ENCODE measurements around the gene ROR1. TPM values are rescaled to one million over a fixed set of nuclear protein-coding genes. Genes with fewer than 3 reads are reported as not detected.

The ROR1 gene
- polyA plus RNA-seq, 1 of the 3 experiments (the other 2 are of a cell fraction): 4.0 TPM

GRCh38 chr1:64209221-64209620 is 435.4 kb downstream of the ROR1 start (continued):
- no peak for TF ChIP-seq REST (IDR thresholded peaks at IDR 0.05; ENCODE audit: low read depth, low read length)
- TF ChIP-seq GABPA (IDR thresholded peaks at IDR 0.05; ENCODE audit: low read depth): no peak
- TF ChIP-seq MEF2A (IDR thresholded peaks at IDR 0.05; ENCODE audit: borderline replicate concordance, low read depth): no peak
- TF ChIP-seq RFX5 (IDR thresholded peaks at IDR 0.05; ENCODE audit: low read length): no peak
- TF ChIP-seq, protein P1, sequence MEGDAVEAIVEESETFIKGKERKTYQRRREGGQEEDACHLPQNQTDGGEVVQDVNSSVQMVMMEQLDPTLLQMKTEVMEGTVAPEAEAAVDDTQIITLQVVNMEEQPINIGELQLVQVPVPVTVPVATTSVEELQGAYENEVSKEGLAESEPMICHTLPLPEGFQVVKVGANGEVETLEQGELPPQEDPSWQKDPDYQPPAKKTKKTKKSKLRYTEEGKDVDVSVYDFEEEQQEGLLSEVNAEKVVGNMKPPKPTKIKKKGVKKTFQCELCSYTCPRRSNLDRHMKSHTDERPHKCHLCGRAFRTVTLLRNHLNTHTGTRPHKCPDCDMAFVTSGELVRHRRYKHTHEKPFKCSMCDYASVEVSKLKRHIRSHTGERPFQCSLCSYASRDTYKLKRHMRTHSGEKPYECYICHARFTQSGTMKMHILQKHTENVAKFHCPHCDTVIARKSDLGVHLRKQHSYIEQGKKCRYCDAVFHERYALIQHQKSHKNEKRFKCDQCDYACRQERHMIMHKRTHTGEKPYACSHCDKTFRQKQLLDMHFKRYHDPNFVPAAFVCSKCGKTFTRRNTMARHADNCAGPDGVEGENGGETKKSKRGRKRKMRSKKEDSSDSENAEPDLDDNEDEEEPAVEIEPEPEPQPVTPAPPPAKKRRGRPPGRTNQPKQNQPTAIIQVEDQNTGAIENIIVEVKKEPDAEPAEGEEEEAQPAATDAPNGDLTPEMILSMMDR (IDR thresholded peaks at IDR 0.05): no peak
- no peak for TF ChIP-seq YY1 (IDR thresholded peaks at IDR 0.05; ENCODE audit: low read depth)

GRCh38 chr1:64212031-64212430 is 438.2 kb downstream of the ROR1 start:
- Histone ChIP-seq H2AFZ (ENCODE audit: low read depth) (no peak overlapping the region; the same call in 1 of the 2 replicates), H3F3A (replicated peaks; ENCODE audit: insufficient read depth) (peaks cover 5% of the 10 kb centered on the region), H3K27me3 (ENCODE audit: insufficient read depth) (no peaks in the 10 kb centered on the region), H3K36me3 (replicated peaks in 1 of 2; ENCODE audit: control insufficient read depth in 1 of 2, insufficient read depth in 2 of 2, low read length in 1 of 2) (no peaks in the 10 kb centered on the region), H3K9me3 (no peaks in the 10 kb centered on the region), H3K4me2 (no peak overlapping the region), H3K4me1 (ENCODE audit: control insufficient read depth in 1 of 2, insufficient read depth in 2 of 2, low read depth in 1 of 2, low read length in 1 of 2) (no peaks in the 10 kb centered on the region), H3K9ac (no peak overlapping the region), H3K9me2 (no peaks in the 10 kb centered on the region), H4K20me1 (ENCODE audit: insufficient read depth) (no peaks in the 10 kb centered on the region), H3K4me3 (ENCODE audit: low read depth in 2 of 2, low read length in 1 of 2) (no peak overlapping the region), H3K27ac (ENCODE audit: low read depth in 2 of 2, low read length in 1 of 2) (no peak overlapping the region; a peak in 1 of 4 replicates), H3K79me2 (ENCODE audit: insufficient read depth) (no peaks in the 10 kb centered on the region)
- DNase-seq: no peak
- CTCF ChIA-PET: interaction anchor here (1.4 kb wide), 1 partner anchor 14 kb away, joined by 4 read pairs; no protein-coding TSS in a partner anchor
- TF ChIP-seq TEAD4 (IDR thresholded peaks at IDR 0.05; ENCODE audit: borderline replicate concordance, insufficient read depth) (no peak), RCOR1 (IDR thresholded peaks at IDR 0.05; ENCODE audit: low read length) (no peak), MEF2A (IDR thresholded peaks at IDR 0.05; ENCODE audit: borderline replicate concordance, low read depth) (peak; percentile 77; the same call in 1 of the 2 replicates), ELF1 (IDR thresholded peaks at IDR 0.05) (no peak), GATA2 (CRISPR knock-in tag; IDR thresholded peaks at IDR 0.05) (no peak), FOSL2 (IDR thresholded peaks at IDR 0.05; ENCODE audit: borderline replicate concordance, low read depth) (peak; percentile 37; the same call in 1 of the 2 replicates)
- TF ChIP-seq, protein P2, sequence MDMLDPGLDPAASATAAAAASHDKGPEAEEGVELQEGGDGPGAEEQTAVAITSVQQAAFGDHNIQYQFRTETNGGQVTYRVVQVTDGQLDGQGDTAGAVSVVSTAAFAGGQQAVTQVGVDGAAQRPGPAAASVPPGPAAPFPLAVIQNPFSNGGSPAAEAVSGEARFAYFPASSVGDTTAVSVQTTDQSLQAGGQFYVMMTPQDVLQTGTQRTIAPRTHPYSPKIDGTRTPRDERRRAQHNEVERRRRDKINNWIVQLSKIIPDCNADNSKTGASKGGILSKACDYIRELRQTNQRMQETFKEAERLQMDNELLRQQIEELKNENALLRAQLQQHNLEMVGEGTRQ (IDR thresholded peaks at IDR 0.05; ENCODE audit: borderline replicate concordance, low read depth, low read length): no peak
- POLR2A ChIA-PET: no interaction called here
